Measurements from ENCODE around the gene FDX1. TPM values are rescaled to one million over a fixed set of nuclear protein-coding genes. Genes with fewer than 3 reads are reported as not detected.

Gene FDX1
- total and polyA plus RNA-seq, 2 of the 8 experiments (the other 6 are each of a cell fraction or from before 2014, with no cell fraction given) = 3.7 to 9.6 TPM

GRCh38 chr11:110430267-110431050 is 711 bp downstream of the FDX1 start:
- H3K23ac ChIP-seq (ENCODE audit: insufficient read length) = no peak overlapping the region
- H3K36me3 ChIP-seq (ENCODE audit: control insufficient read depth in 2 of 4, insufficient read depth in 4 of 4, low read length in 3 of 4) = no peaks in the 10 kb centered on the region
- ChIA-PET POLR2A (ENCODE audit: partially characterized antibody) (interaction anchor here (0.6 to 1.8 kb wide), 6 partner anchors 11 to 230 kb away, joined by 3 to 5 read pairs (median 3); no protein-coding TSS in a partner anchor), CTCF (ENCODE audit: partially characterized antibody) (interaction anchor here (0.6 to 7.5 kb wide), 7 partner anchors 13 to 255 kb away, joined by 3 to 130 read pairs (median 4); no protein-coding TSS in a partner anchor)
- 6% methylated on average over 27 of the region's 51 CpGs; no CpG with 5 or more reads in 1 of the 2 experiments for WGBS, 2 experiments (ENCODE audit: extremely low coverage in 1 of 2, insufficient coverage in 1 of 2, insufficient read length in 1 of 2, insufficient replicate concordance in 2 of 2, low coverage in 1 of 2, low lambda C conversion rate in 2 of 2, missing lambda C conversion rate in 1 of 2)
- no peak overlapping the region for H2AK5ac ChIP-seq (ENCODE audit: low read depth, low read length)
- peaks cover 0 to 48% of the 10 kb centered on the region in 2 experiments; a peak in 3 of 4 replicates for H3K79me2 ChIP-seq (ENCODE audit: control insufficient read depth in 1 of 2, insufficient read depth in 2 of 2, low read length in 2 of 2)
- H3K4me1 ChIP-seq (replicated peaks in 1 of 4; ENCODE audit: control insufficient read depth in 3 of 4, insufficient read depth in 4 of 4, low read length in 3 of 4) = peaks cover 0 to 7% (median 2%) of the 10 kb centered on the region in 4 experiments; a peak in 4 of 7 replicates
- H4K5ac ChIP-seq (ENCODE audit: insufficient read length, low read depth, low read length) = peak overlapping the region; percentile 77
- peak overlapping the region; percentile 83 to 95 for H3K4me2 ChIP-seq (ENCODE audit: insufficient read depth in 1 of 2, low read depth in 2 of 2, low read length in 2 of 2)
- no peak overlapping the region for H2BK20ac ChIP-seq (ENCODE audit: low read length)
- peak overlapping the region; percentile 75 to 89 (median 82) for H3K9ac ChIP-seq (replicated peaks in 1 of 4; ENCODE audit: extremely low read depth in 1 of 4, low read depth in 3 of 4, low read length in 3 of 4)
- no peaks in the 10 kb centered on the region for H4K20me1 ChIP-seq (replicated peaks in 1 of 2; ENCODE audit: control insufficient read depth in 1 of 2, insufficient read depth in 2 of 2, low read length in 2 of 2)
- H3K27me3 ChIP-seq (replicated peaks in 1 of 4; ENCODE audit: control insufficient read depth in 3 of 4, extremely low read depth in 1 of 4, insufficient read depth in 3 of 4, low read length in 3 of 4) = no peaks in the 10 kb centered on the region; a peak in 1 of 7 replicates
- H3K79me1 ChIP-seq (ENCODE audit: low read depth, low read length) = 0 out of 2 replicates have a peak, but pooled peaks cover 4% of the 10 kb centered on the region
- DNase-seq (ENCODE audit: low read depth in 1 of 2, low spot score in 2 of 2) = no peak
- H2BK120ac ChIP-seq (replicated peaks; ENCODE audit: low read depth, low read length) = no peak overlapping the region
- no peak overlapping the region for H3K14ac ChIP-seq (ENCODE audit: insufficient read length)
- peak overlapping the region; percentile 81 to 92 (median 88) for H3K4me3 ChIP-seq (ENCODE audit: extremely low read depth in 1 of 4, insufficient read depth in 2 of 4, low read depth in 3 of 4, low read length in 4 of 4)
- peaks cover 5% of the 10 kb centered on the region for H3K23me2 ChIP-seq (ENCODE audit: low read depth, low read length)
- peak overlapping the region; percentile 75; the same call in 1 of the 2 replicates for H3K27ac ChIP-seq (ENCODE audit: low read depth, low read length)
- H3K4ac ChIP-seq (replicated peaks; ENCODE audit: insufficient read length, low read depth, low read length) = peak overlapping the region; percentile 57
- no peak overlapping the region for H2BK15ac ChIP-seq (ENCODE audit: low read length)
- H3K56ac ChIP-seq (replicated peaks; ENCODE audit: insufficient read length, low read depth, low read length) = peak overlapping the region; percentile 70
- no peak for FAIRE-seq
- no peak overlapping the region; the same call in 1 of the 2 replicates for H2BK5ac ChIP-seq (ENCODE audit: low read depth, low read length)
- H4K91ac ChIP-seq (replicated peaks; ENCODE audit: insufficient read length, low read length) = peak overlapping the region; percentile 44
- peak overlapping the region; percentile 91 for H3K18ac ChIP-seq (ENCODE audit: extremely low read depth, low read length)
- H2BK12ac ChIP-seq (ENCODE audit: low read depth, low read length) = no peak overlapping the region
- peak overlapping the region; percentile 56; the same call in 1 of the 2 replicates for H2AFZ ChIP-seq (ENCODE audit: low read length)
- no peaks in the 10 kb centered on the region for H3K9me3 ChIP-seq (ENCODE audit: insufficient read depth in 2 of 2, low read depth in 1 of 2, low read length in 1 of 2)
- H4K8ac ChIP-seq (ENCODE audit: extremely low read depth, insufficient read depth, low read length) = peak overlapping the region; percentile 80; the same call in 1 of the 2 replicates
- no peak for TF ChIP-seq CBX5 (IDR thresholded peaks at IDR 0.05; ENCODE audit: low read depth, low read length)
